ENCODE results near the gene MMAA.

DNA sequence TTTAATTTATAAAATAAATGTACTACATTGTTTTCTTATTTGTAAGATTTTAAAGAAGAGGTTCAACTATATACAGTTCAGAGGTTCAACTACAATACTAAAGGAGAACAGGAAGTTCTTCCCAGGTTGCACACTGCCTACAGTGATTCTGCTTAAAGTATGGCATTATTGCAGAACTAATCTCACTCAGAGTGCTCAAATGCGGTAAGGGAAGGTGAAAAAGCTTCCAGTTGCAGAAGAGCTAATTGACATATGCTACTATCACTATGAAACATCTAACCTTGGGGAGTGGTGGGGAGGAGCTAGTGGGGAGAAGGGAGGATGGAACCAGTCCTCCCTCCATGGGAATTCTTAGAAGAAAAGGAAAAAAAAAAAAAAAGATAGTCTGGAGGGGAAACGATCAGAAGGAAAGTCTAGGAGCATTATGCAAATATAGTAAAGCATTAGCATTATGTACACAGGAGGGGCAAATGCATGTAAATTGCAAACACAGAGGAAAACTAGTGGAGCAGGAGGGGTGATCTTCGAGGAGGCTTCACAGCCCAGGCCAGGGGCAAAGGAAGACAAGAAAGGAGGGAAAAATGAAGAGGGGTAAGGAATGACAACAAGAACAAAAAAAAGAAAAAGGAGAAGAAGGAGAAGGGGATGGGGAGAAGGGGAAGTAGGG is 32.0 kb upstream of the MMAA start:
- TF ChIP-seq, protein P1, sequence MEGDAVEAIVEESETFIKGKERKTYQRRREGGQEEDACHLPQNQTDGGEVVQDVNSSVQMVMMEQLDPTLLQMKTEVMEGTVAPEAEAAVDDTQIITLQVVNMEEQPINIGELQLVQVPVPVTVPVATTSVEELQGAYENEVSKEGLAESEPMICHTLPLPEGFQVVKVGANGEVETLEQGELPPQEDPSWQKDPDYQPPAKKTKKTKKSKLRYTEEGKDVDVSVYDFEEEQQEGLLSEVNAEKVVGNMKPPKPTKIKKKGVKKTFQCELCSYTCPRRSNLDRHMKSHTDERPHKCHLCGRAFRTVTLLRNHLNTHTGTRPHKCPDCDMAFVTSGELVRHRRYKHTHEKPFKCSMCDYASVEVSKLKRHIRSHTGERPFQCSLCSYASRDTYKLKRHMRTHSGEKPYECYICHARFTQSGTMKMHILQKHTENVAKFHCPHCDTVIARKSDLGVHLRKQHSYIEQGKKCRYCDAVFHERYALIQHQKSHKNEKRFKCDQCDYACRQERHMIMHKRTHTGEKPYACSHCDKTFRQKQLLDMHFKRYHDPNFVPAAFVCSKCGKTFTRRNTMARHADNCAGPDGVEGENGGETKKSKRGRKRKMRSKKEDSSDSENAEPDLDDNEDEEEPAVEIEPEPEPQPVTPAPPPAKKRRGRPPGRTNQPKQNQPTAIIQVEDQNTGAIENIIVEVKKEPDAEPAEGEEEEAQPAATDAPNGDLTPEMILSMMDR (IDR thresholded peaks at IDR 0.05) = no peak
- TF ChIP-seq ZFX (IDR thresholded peaks at IDR 0.05; ENCODE audit: borderline replicate concordance) = no peak

All from 22Rv1 (cell line).